AG04449 (cell line): Measurements from ENCODE around the gene DACT1.

Experiments
- CTCF ChIA-PET: fragments of 350-600 bp; formaldehyde crosslinking; extraction: SDS; loops from one replicate; lab custom pipeline; 2021; ENCODE audit warnings: antibody characterized with exemption; lab: Yijun Ruan, JAX
- POLR2A ChIA-PET: fragments of 400-600, 350-600 bp; formaldehyde crosslinking; extraction: SDS; loops from one replicate; lab custom pipeline; 2020; ENCODE audit warnings: antibody characterized with exemption, inconsistent platforms; lab: Yijun Ruan, JAX
- DNase-seq: peaks from one replicate; pipeline ENCODE4 v3.0.0-alpha.2; 2010; ENCODE audit warnings: low read depth, low spot score
- H3K4me3 ChIP-seq: 2 replicates; pipeline ENCODE4 v1.5.1; 2011; ENCODE audit warnings: low read depth, mild to moderate bottlenecking, control low read depth, low read length
- CTCF ChIP-seq: IDR thresholded peaks from one replicate; pipeline ENCODE4 v1.5.1; 2011; ENCODE audit warnings: mild to moderate bottlenecking, moderate library complexity, low read length, control low read depth, inconsistent platforms; ENCODE audit not compliant: insufficient read depth; ENCODE audit errors: missing control alignments

DACT1 gene

DNA sequence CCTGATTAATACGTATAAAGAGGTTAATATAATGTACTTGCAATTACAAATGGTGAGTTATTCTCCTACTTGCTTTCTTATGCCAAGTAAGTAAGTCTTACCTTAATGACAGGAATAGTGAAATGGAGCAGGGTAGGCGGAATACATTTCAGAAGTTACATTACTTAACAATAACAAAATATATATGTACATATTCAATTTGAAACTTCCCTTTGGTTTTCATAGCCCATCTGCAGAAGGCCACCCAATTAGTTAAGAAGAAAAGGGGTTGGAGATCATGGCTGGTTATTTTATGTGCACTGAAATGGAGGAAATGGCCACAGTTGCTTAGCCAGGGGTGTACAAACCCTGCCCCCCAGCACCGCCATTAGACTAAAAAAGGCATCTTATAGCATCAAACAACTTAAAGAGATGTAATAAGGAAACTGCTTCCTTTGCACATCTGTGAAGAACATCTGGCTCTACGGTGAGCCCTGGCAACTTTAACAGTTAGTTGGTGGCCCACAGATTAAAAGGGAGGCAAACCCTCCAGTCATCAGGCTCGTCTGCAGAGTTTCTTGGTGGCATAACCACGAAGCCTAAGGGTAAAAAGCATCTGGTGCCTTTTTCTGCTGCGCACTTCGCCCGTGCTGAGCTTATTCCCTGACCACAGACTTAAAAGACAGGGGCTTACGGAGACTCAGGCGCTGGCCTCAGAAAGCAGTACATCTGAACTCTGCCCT, 38.8 kb upstream of the DACT1 start:
- ChIA-PET CTCF (no interaction called here), POLR2A (no interaction called here)
- DNase-seq: no peak
- no peak overlapping the region for H3K4me3 ChIP-seq
- TF ChIP-seq CTCF: no peak

DNA sequence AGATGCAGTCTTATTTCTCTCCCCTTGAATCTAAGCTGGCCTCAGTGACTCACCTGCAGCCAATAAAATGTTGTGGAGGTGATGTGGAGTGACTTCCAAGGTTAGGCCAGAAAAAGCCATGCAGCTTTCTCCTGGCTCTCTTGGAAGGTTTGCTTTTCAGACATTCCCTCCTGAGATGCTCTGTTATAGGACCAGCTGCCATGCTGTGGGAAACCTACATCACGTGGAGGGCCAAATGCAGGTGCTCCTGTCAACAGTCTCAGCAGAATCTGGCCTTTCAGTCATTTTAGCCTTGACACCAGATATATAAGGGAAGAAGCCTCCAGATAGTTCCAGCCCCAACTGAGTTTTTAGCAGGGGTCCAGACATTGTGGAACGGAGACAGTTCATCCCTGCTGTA, 38.1 kb upstream of the DACT1 start:
- no peak overlapping the region for H3K4me3 ChIP-seq
- no peak for DNase-seq
- ChIA-PET POLR2A (no interaction called here), CTCF (no interaction called here)
- TF ChIP-seq CTCF: no peak

GRCh38 chr14:58605465-58605864, 32.3 kb upstream of the DACT1 start:
- no peak overlapping the region for H3K4me3 ChIP-seq
- CTCF ChIA-PET: no interaction called here
- POLR2A ChIA-PET: no interaction called here
- TF ChIP-seq CTCF: no peak
- DNase-seq: no peak

DNA sequence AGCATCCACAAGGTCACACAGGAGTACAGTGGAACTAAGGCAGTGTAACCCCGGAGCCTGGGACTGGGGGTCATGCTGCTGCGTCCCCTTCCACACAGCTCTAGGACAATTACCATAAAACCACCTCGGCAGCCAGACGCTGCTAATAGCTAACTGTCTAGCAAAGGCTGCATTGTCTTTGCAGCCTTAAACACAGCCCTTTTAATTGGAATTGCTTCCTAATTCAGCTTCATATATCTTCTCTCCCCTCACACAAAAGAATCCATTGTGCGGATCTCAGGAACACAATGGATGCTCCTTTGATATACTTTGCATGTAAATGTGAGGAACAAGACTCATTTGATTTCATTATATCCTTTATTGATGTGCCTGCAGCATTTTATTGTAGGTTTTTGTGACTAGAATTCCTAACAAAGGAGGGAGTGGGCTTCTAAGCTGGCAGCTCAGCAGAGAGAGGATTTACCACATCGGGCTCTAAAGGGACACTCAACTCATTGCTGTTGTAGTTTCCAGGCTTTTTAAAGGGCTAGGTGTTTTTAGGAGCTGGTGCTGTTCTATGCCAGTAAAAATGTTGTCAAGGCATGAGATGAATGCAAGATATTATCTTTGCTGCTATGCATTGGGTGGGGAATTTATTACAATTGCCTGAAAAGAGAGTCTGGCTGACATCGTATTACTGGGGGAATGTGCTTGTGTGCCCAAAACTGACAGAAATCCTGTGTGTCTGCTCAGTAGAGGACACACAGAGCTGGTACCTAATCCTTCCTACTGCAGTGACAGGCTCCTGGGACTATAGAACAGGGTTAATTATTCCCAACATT, 30.4 kb upstream of the DACT1 start:
- ChIA-PET CTCF (interaction anchor here (1.1 to 1.5 kb wide), 3 partner anchors 106 to 448 kb away, joined by 3 to 7 read pairs (median 4); no protein-coding TSS in a partner anchor), POLR2A (interaction anchor here (0.9 to 1.2 kb wide), 2 partner anchors 30 to 32 kb away, joined by 3 read pairs; no protein-coding TSS in a partner anchor)
- TF ChIP-seq CTCF: no peak
- H3K4me3 ChIP-seq: no peak overlapping the region; the same call in none of the 2 replicates
- DNase-seq: no peak

DNA sequence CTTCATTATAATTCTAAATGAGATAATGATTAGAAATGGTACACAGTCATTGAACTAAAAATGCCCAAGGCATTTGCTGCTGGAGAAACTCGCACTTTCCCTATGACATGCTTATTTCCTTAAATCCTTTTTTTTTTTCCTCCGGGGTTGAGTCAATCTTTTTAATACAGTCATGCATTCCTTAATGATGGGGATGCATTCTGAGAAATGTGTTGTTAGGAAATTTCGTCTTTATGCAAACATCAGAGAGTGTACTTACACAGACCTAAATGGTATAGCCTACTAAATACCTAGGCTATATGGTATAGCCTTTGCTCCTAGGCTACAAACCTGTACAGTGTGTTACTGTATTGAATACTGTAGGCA, 29.8 kb upstream of the DACT1 start:
- ChIA-PET CTCF (interaction anchor here (1.5 kb wide), 1 partner anchor 412 kb away, joined by 4 read pairs; no protein-coding TSS in a partner anchor), POLR2A (interaction anchor here (0.9 to 1.2 kb wide), 2 partner anchors 29 to 31 kb away, joined by 3 read pairs; no protein-coding TSS in a partner anchor)
- TF ChIP-seq CTCF: no peak
- DNase-seq: peak; percentile 62
- no peak overlapping the region; the same call in 1 of the 2 replicates for H3K4me3 ChIP-seq

DNA sequence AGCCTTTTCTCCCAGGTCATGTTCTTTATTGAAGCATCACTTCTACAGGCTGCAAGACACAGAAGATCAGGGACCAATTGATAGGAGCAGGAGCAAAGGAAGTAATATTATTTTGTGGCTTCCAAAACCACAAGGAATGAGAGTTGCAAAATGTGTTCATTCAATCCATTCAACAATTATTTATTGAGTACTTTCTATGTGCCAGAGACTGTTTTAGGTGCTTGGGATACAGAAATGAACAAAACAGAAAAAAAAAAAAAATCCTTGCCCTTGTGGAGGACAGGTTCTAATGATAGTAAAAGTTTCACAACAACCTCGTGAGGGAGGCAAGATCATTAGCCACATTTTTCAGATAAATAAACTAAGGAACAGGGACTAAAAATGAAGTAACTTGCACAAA, 20.1 kb upstream of the DACT1 start:
- no peak for TF ChIP-seq CTCF
- ChIA-PET POLR2A (no interaction called here), CTCF (interaction anchor here (2.1 kb wide), 1 partner anchor 438 kb away, joined by 6 read pairs; no protein-coding TSS in a partner anchor)
- DNase-seq: no peak
- no peak overlapping the region for H3K4me3 ChIP-seq
